GM13977 (cell line): ENCODE results near the gene TSKS.

Experiments used
- DNase-seq: peaks from one replicate; pipeline ENCODE4 v3.0.0; 2012; ENCODE audit warnings: low spot score
- CTCF ChIP-seq: IDR thresholded peaks from 2 replicates; pipeline ENCODE4 v1.5.1; 2012; ENCODE audit warnings: mild to moderate bottlenecking, control low read depth; ENCODE audit not compliant: insufficient read depth; ENCODE audit errors: extremely low read depth, missing control alignments
- in situ Hi-C: fragments of 300-500 bp; cut with MboI; formaldehyde crosslinking; loops from one replicate; pipeline ENCODE4 v1.12.0; 2022; ENCODE audit warnings: low sequenced_read_pairs, low pct_unique_long_range_greater_than_20kb, mixed read lengths, inconsistent platforms; ENCODE audit not compliant: unreplicated experiment

Gene TSKS

DNA sequence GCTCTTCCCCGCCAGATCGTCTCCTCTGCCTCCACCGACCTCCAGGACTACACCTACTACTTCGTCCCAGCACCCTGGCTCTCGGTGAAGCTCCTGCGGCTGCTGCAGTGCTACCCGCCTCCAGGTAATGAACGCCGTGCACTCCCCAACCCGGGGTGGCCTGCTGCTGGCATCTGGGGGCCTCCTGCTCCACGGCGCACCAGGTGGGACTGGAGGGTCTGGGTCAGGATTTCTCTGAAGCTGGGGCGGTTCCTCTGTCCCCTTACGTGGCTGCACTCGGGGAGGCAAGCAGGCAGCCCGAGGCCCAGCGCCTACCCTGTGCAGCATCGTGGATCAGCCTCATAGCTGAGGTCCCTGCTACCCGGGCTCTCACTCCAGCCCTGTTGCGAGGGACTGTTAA, 32.5 kb upstream of the TSKS start:
- no peak for TF ChIP-seq CTCF
- in situ Hi-C loops: no loop called here
- no peak for DNase-seq

DNA sequence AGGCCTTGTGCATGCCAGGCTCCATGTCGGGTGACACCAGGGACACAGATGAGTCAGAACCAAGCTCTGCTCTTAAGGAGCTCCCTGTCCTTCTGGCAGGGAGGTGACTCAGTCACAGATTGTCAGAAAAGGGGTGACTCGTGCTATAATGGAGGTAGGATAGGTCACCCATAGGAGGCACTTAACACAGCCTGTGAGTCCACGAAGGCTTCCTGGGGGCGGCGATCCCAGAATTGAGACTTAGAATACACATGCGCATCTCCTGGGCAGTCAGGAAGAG, 30.4 kb upstream of the TSKS start:
- no peak for DNase-seq
- in situ Hi-C loops: no loop called here
- no peak for TF ChIP-seq CTCF

GRCh38 chr19:49792829-49793560, 29.9 kb upstream of the TSKS start:
- no peak for DNase-seq

DNA sequence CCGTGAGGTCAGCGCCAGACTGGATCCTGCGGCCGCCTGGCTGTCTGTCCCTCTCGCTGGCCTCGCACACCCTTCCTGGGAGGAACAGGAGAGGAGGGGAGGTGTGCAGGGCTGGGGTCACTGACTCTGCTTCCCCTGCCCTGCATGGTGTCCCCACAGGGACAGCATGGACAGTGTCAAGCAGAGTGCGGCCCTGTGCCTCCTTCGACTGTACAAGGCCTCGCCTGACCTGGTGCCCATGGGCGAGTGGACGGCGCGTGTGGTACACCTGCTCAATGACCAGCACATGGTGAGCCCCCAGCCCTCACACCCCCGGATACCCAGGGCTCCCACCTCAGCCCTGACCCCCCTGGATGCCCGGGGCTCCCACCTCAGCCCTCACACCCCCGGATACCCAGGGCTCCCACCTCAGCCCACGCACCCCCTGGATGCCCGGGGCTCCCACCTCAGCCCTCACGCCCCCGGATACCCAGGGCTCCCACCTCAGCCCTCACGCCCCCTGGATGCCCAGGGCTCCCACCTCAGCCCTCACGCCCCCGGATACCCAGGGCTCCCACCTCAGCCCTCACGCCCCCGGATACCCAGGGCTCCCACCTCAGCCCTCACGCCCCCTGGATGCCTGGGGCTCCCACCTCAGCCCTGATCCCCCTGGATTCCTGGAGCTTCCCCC, 28.8 kb upstream of the TSKS start:
- in situ Hi-C loops: no loop called here
- DNase-seq: no peak
- no peak for TF ChIP-seq CTCF

More at GRCh38 chr19:49792829-49793560, 29.9 kb upstream of the TSKS start:
- in situ Hi-C loops: no loop called here
- no peak for TF ChIP-seq CTCF

DNA sequence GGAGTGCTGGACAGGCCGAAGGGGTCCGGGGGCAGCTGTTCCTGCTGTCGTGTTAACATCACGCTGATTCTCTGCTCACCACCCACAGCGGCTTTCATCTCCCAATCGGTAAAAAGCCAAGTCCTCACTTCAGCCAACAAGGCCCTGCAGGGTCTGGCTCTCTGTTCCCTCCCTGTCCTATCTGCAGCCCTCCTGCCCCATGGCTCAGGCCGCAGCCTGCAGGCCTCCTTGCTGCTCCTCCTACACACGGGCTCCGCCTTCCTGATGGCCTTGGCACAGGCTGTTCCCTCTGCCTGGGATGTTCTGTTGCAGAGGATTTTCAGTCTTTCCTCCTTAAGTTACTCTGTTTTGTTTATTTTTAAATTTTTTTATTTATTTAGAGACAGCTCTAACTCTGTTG, 27.8 kb upstream of the TSKS start:
- no peak for TF ChIP-seq CTCF
- in situ Hi-C loops: no loop called here
- no peak for DNase-seq

GRCh38 chr19:49788857-49789256, 25.8 kb upstream of the TSKS start:
- in situ Hi-C loops: no loop called here
- no peak for TF ChIP-seq CTCF

More at GRCh38 chr19:49788857-49789256, 25.8 kb upstream of the TSKS start:
- no peak for DNase-seq
